Fibroblast of skin of scalp (primary cell): Measurements from ENCODE around the gene XRCC6.
"Not testable (repeated sequence)": the region's sequence is repeated elsewhere in the genome, so short reads cannot be mapped to it uniquely, and the experiment has no call there.

ENCODE experiments used
- DNase-seq: peaks from one replicate; pipeline ENCODE4 v3.0.0-alpha.2; 2013

The XRCC6 gene

GRCh38 chr22:41598891-41599635 lies 22.0 kb upstream of the XRCC6 start:
- DNase-seq, result no peak

GRCh38 chr22:41600976-41601375 lies 20.1 kb upstream of the XRCC6 start:
- DNase-seq, result no peak

DNA sequence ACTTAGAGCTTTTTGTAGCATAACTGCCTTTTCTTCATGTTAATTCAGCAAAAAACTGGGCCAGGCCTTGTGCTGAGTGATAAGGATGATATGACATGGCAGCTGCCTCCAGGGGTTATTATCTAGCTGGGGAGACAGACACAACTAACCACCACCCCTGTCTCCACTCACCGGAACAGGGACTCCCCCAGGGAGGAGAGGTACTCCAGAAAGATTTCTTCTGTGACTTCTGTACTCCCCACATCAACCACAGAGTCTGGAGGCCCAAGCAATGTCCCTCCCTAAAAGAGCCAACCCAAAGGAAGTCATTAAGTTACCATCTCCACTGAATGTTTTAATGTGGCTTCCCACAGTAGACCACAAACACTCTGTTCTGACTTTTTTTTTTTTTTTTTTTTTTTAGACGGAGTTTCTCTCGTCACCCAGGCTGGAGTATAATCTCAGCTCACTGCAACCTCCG lies 17.2 kb upstream of the XRCC6 start:
- DNase-seq, result no peak

DNA sequence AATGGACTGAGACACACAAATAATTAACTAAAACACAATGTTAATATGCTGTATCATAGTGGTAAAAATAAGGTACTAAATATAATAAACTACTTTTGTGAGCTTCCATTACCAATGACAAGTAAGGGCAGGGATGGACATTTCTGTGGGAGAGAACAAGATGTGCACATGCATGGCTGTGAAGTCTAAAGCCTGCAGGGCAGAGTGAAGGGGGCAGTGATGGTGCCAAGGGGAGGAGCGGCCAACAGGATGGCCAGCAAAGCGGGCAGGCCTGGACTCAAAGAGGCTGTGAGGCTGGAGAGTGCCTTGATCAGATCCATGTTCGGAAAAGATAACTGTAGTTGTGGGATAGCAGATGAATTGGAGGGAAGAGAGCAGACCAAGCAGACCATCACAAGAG lies 12.7 kb upstream of the XRCC6 start:
- no peak for DNase-seq

DNA sequence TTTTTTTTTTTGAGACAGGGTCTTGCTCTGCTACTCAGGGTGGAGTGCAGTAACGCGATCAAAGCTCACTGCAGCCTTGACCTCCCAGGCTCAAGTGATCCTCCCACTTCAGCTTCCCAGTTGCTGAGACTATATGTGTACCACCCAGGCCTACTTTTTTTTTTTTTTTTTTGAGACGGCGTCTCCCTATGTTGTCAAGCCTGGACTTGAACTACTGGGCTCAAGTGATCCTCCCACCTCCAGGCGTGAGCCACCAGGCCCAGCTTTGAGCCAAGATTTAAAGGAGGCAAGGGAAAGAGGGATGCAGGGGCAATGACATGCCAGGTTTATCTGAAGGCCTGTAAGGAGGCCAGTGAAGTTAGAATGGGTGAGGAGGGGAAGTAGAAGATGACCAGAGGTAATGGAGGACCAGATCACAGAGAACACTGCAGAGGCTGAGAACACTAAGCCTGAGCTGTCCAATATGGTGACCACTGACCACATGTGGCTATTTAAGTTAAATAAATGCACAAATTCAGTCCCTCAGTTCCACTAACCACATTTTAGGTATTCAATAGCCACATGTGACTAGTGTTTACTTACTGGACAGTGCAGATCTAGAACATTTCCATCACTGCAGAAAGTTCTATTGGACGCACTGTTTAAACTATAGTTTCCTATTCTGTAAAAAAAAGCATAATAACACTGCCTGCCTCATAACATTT lies 8.3 kb upstream of the XRCC6 start:
- no peak for DNase-seq

DNA sequence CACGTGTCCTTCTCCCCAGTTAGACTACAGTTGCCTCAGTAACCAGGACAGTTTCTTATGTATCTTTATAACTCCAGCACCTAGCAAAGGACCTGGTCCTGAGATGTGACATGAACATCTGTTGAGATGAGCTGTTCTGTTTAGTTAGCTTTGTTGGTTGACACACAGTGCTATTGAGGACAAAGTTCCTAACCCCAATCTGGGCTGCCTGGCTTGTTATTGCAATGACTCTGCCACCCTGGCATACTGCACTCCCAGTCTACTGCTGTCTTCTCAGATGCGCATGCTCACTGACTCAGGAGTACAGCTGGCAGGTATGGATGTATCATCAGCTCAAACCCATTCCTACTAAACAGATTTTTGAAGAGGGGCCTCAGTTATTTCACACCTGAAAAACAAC lies 7.6 kb upstream of the XRCC6 start:
- no peak for DNase-seq

DNA sequence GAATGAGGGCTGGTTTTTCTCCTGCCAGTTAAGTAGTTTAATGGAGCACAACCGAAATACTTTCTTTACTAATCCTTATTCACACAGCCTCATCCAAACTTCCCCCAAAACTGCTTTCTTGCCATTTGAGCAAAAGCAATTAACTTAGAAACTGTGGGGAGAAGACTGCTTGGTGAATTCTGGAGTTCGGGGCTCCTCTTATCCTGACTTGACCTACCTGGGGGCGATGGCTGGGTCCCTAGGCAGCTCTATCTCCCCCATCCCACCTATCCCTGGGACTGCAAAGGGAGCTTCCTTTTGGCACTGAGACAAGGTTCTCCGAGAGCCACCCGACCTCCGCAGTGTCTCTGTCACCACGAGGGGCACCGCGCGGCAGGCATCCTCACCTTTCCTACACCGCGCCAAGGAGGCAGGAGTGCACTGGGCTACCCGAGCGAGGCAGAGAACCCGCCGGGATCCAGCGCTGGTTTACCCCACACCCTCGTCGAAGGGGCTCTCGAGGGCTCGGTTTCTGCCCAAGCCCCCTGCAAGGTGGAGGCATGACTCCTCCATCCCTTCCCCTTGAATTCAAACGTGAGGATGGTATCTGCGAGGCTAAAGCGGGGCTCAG lies 1.0 kb upstream of the XRCC6 start:
- no peak for DNase-seq

- peak; percentile 9 for DNase-seq
Observed at GRCh38 chr22:41620589-41621098, 451 bp upstream of the XRCC6 start, which contains the start of gene DESI1. Gene DESI1, minus strand, starts transcription at chr22:41621043. Its CDS starts 204 bp downstream, at chr22:41620839.

GRCh38 chr22:41621911-41622179 lies 750 bp downstream of the XRCC6 start:
- DNase-seq, result no peak

DNA sequence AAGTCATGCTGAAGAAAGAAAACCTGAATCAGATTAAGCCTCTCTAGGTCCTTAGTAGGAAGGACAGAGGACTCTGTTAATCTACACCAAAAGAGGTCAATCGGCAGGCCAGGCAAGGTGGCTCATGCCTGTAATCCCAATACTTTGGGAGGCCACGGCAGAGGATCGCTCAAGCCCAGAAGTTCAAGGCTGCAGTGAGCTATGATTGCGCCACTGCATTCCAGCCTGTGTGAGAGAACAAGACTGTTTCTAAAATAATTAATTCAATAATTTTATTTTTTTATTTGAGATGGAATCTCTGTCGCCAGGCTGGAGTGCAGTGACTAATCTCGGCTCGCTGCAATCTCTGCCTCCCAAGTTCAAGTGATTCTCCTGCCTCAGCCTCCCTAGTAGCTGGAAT lies 4.5 kb downstream of the XRCC6 start:
- DNase-seq, result no peak

DNA sequence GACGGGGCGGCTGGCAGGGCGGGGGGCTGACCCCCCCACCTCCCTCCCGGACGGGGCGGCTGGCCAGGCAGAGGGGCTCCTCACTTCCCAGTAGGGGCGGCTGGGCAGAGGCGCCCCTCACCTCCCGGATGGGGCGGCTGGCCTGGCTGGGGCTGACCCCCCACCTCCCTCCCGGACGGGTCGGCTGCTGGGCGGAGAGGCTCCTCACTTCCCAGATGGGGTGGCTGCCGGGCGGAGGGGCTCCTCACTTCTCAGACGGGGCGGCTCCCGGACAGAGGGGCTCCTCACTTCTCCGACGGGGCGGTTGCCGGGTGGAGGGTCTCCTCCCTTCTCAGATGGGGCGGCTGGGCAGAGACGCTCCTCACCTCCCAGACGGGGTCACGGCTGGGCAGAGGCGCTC lies 10.0 kb downstream of the XRCC6 start:
- not testable (repeated sequence) for DNase-seq

DNA sequence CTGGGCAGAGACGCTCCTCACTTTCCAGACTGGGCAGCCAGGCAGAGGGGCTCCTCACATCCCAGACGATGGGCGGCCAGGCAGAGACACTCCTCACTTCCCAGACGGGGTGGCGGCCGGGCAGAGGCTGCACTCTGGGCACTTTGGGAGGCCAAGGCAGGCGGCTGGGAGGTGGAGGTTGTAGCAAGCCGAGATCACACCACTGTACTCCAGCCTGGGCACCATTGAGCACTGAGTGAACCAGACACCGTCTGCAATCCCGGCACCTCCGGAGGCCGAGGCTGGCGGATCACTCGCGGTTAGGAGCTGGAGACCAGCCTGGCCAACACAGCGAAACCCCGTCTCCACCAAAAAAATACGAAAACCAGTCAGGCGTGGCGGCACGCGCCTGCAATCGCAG lies 10.5 kb downstream of the XRCC6 start:
- DNase-seq, result not testable (repeated sequence)

DNA sequence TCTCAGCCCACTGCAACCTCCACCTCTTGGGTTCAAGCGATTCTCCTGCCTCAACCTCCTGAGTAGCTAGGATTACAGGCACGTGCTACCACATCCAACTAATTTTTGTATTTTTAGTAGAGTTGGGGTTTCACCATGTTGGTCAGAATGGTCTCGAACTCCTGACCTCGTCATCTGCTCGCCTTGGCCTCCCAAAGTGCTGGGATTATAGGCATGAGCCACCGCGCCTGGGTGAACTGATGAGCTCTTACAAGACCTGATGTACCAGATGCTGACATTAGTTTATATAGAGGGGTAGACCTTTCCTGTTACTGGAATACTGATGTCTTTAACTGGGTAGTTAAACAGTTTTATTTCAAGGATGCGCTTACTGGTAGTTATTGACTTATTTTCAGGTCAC lies 13.5 kb downstream of the XRCC6 start:
- not testable (repeated sequence) for DNase-seq

DNA sequence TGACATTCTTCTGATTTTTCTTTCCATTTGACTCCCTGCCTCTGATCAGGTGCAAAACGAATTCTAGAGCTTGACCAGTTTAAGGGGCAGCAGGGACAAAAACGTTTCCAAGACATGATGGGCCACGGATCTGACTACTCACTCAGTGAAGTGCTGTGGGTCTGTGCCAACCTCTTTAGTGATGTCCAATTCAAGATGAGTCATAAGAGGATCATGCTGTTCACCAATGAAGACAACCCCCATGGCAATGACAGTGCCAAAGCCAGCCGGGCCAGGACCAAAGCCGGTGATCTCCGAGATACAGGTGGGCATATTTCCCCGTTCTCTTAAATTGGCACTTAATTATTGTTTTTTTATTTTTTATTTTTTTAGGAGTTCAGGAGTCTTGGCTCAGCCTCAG lies 15.4 kb downstream of the XRCC6 start:
- DNase-seq, result peak; percentile 17

DNA sequence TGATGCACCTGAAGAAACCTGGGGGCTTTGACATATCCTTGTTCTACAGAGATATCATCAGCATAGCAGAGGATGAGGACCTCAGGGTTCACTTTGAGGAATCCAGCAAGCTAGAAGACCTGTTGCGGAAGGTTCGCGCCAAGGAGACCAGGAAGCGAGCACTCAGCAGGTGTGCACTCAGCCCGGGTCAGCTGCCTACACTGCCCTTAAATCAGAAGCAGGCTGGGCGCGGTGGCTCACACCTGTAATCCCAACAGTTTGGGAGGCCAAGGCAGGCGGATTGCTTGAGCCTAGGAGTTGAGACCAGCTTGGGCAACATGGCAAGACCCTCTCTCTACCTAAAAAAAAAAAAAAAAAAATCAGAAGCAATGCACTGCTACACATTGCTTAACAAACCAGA lies 16.5 kb downstream of the XRCC6 start:
- DNase-seq, result not testable (repeated sequence)

- DNase-seq, result no peak
Observed at GRCh38 chr22:41638124-41638523, 17.0 kb downstream of the XRCC6 start.

DNA sequence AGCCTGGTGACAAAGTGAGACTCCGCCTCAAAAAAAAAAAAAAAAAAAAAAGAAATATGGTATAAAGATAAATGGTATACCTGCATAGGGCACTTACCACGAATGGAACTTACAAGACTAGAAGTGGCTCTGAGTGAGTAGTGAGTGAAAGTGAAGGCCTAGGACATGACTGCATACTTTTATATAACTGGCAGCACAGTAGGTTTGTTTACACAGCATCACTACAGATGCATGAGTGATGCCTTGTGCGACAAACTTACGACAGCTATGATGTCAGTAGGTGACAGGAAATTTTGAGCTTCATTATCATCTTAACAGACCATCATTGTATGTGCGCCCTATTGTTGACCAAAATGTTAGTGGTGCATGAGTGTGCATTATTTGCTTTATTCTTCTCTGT lies 17.7 kb downstream of the XRCC6 start:
- DNase-seq, result no peak

- no peak for DNase-seq
Observed at GRCh38 chr22:41641854-41642253, 20.8 kb downstream of the XRCC6 start.

- peak; percentile 52 for DNase-seq
Observed at GRCh38 chr22:41642331-41643110, 21.4 kb downstream of the XRCC6 start.

- no peak for DNase-seq
Observed at GRCh38 chr22:41647771-41648170, 26.7 kb downstream of the XRCC6 start.

GRCh38 chr22:41648432-41648831 lies 27.3 kb downstream of the XRCC6 start:
- no peak for DNase-seq

DNA sequence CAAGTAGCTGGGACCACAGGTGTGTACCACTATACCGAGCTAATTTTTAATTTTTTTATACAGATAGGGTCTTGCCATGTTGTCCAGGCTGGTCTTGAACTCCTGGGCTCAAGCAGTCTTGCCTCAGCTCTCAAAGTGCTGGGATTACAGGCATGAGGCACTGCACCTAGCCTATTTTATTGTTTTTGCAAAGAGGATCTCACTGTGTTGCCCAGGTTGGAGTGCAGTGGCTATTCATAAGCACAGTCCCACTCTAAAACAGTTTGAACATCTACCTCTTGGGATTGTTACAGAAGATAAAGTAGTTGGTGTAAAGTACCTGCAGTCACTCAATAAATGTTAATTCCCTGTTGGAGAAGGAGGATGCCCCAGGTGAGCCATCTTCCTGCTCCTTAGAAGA lies 29.1 kb downstream of the XRCC6 start:
- DNase-seq, result no peak

GRCh38 chr22:41650821-41651220 lies 29.7 kb downstream of the XRCC6 start:
- no peak for DNase-seq
